Stimulated activated CD8-positive, alpha-beta memory T cell treated with anti-CD3 and anti-CD28 coated beads, Interleukin-15, amount 100 ng/mL, for 24 hours (primary cell): Measurements from ENCODE around the gene C1QTNF1.
A peak's percentile ranks its signal among the peaks of the same experiment; 100 is the strongest.

ENCODE experiments used
- DNase-seq: peaks from one replicate; pipeline ENCODE4 v3.0.0-alpha.2; 2020; ENCODE audit warnings: low read depth

C1QTNF1 gene

GRCh38 chr17:79041723-79042420, 17.9 kb downstream of the C1QTNF1 start:
- DNase-seq, result no peak

GRCh38 chr17:79042421-79043190, 18.6 kb downstream of the C1QTNF1 start:
- peak; percentile 43 for DNase-seq

- DNase-seq, result no peak
Measured at GRCh38 chr17:79043191-79043930, 19.4 kb downstream of the C1QTNF1 start.

- no peak for DNase-seq
Measured at GRCh38 chr17:79043931-79044320, 20.0 kb downstream of the C1QTNF1 start.

GRCh38 chr17:79044462-79044861, 20.5 kb downstream of the C1QTNF1 start:
- no peak for DNase-seq

GRCh38 chr17:79045001-79045729, 21.2 kb downstream of the C1QTNF1 start:
- DNase-seq, result no peak

- DNase-seq, result peak; percentile 38
Measured at GRCh38 chr17:79045842-79046196, 21.9 kb downstream of the C1QTNF1 start.

- no peak for DNase-seq
Measured at GRCh38 chr17:79046197-79046915, 22.4 kb downstream of the C1QTNF1 start.

GRCh38 chr17:79046916-79047280, 22.9 kb downstream of the C1QTNF1 start:
- no peak for DNase-seq

- no peak for DNase-seq
Measured at GRCh38 chr17:79047291-79047920, 23.4 kb downstream of the C1QTNF1 start.

- no peak for DNase-seq
Measured at GRCh38 chr17:79047923-79048825, 24.2 kb downstream of the C1QTNF1 start.

GRCh38 chr17:79048826-79049755, 25.1 kb downstream of the C1QTNF1 start:
- no peak for DNase-seq

- no peak for DNase-seq
Measured at GRCh38 chr17:79049821-79050220, 25.9 kb downstream of the C1QTNF1 start.

GRCh38 chr17:79050551-79050950, 26.6 kb downstream of the C1QTNF1 start:
- DNase-seq, result no peak

- DNase-seq, result no peak
Measured at GRCh38 chr17:79051306-79051705, 27.3 kb downstream of the C1QTNF1 start.

- DNase-seq, result no peak
Measured at GRCh38 chr17:79052131-79052530, 28.2 kb downstream of the C1QTNF1 start.

GRCh38 chr17:79053251-79053925, 29.4 kb downstream of the C1QTNF1 start:
- no peak for DNase-seq

GRCh38 chr17:79054200-79054960, 30.4 kb downstream of the C1QTNF1 start:
- no peak for DNase-seq
